Measurements from ENCODE around the gene SPACA6. TPM values are rescaled to one million over a fixed set of nuclear protein-coding genes. Genes with fewer than 3 reads are reported as not detected.

The SPACA6 gene
- total RNA-seq, 1 experiment from 2014 or later = 3.6 TPM

DNA sequence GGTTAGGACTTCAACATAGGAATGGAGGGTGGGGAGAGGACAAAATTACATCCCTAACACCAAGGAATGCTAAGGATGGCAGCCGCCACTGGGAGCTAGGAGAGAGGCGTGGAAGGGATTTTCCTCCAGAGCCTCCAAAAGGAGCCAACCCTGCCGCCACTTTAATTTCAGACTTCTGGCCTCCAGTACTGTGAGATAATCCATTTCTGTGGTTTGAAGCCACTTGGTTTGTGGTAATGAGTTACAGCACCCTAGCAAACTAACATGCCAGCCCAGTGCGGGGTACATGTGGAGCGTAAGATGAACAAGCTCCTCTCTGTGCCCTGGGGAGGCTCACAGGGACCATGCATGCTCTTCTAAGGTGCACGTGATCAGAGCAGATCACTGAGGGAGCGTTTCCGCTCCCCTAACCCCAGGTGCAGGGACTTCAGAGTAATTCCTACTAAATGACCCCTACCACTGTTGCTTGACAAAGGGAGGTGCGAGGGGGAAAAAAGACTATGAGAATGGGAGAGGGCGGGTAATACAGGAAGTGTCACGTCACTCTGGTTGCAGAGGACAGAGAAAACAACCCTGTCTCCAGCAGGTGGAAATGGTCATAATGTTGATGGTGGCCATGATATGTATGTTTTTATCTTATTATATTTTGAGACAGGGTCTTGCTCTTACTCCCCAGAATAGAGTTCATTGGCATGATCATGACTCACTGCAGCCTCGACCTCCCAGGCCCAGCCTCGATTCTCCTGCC is 46.5 kb downstream of the SPACA6 start:
- no peak overlapping the region for H3K4me3 ChIP-seq (ENCODE audit: low read depth, low read length)
- no peaks in the 10 kb centered on the region; the same call in none of the 2 replicates for H3K9me3 ChIP-seq
- Mint-ChIP-seq H3K27me3 (ENCODE audit: insufficient read depth, unreplicated experiment) (no peaks in the 10 kb centered on the region), H3K36me3 (ENCODE audit: insufficient read depth, unreplicated experiment) (no peaks in the 10 kb centered on the region), H3K9me3 (ENCODE audit: unreplicated experiment) (no peaks in the 10 kb centered on the region), H3K4me1 (ENCODE audit: low read depth, unreplicated experiment) (no peaks in the 10 kb centered on the region), H3K27ac (ENCODE audit: unreplicated experiment) (no peak overlapping the region), H3K4me3 (ENCODE audit: unreplicated experiment) (no peak overlapping the region)
- no TSS peak for BruUV-seq (replicated peaks)
- no peaks in the 10 kb centered on the region for H3K4me1 ChIP-seq
- H3K27me3 ChIP-seq (replicated peaks; ENCODE audit: control insufficient read depth, insufficient read depth, low read length) = no peaks in the 10 kb centered on the region; the same call in 1 of the 2 replicates
- CTCF ChIA-PET = no interaction called here
- DNase-seq = no peak
- POLR2A ChIA-PET = no interaction called here
- H3K36me3 ChIP-seq (ENCODE audit: control insufficient read depth, insufficient read depth, low read length) = no peaks in the 10 kb centered on the region
- intact Hi-C loops (cut with micrococcal nuclease; ENCODE audit: unreplicated experiment) = no loop called here
- TF ChIP-seq, protein P1, sequence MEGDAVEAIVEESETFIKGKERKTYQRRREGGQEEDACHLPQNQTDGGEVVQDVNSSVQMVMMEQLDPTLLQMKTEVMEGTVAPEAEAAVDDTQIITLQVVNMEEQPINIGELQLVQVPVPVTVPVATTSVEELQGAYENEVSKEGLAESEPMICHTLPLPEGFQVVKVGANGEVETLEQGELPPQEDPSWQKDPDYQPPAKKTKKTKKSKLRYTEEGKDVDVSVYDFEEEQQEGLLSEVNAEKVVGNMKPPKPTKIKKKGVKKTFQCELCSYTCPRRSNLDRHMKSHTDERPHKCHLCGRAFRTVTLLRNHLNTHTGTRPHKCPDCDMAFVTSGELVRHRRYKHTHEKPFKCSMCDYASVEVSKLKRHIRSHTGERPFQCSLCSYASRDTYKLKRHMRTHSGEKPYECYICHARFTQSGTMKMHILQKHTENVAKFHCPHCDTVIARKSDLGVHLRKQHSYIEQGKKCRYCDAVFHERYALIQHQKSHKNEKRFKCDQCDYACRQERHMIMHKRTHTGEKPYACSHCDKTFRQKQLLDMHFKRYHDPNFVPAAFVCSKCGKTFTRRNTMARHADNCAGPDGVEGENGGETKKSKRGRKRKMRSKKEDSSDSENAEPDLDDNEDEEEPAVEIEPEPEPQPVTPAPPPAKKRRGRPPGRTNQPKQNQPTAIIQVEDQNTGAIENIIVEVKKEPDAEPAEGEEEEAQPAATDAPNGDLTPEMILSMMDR (IDR thresholded peaks at IDR 0.05; ENCODE audit: insufficient read depth in 1 of 2, low read depth in 1 of 2, low read length in 1 of 2, severe bottlenecking in 1 of 2, unreplicated experiment in 1 of 2) = no peak

DNA sequence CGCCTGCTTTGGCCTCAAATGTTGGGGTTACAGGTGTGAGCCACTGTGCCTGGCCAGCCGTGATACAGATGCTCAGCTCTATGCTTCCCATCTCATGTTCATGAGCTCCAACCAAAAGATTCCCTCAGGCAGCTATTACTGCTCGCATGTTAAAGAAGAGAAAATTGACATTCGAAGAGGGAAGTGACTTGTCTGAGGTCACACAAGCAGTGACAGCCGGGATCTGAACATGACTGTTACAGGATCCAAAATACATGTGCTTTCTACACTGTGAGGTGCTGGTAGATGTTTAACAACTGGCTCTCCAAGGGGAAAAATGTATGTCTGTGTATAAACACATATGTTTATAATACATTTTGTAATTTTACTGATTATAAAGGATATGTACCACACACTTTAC is 47.2 kb downstream of the SPACA6 start:
- DNase-seq = no peak
- Mint-ChIP-seq H3K27ac (ENCODE audit: unreplicated experiment) (no peak overlapping the region), H3K27me3 (ENCODE audit: insufficient read depth, unreplicated experiment) (peaks cover under 1% of the 10 kb centered on the region), H3K4me1 (ENCODE audit: low read depth, unreplicated experiment) (no peaks in the 10 kb centered on the region), H3K36me3 (ENCODE audit: insufficient read depth, unreplicated experiment) (no peaks in the 10 kb centered on the region), H3K4me3 (ENCODE audit: unreplicated experiment) (no peak overlapping the region), H3K9me3 (ENCODE audit: unreplicated experiment) (peaks cover 4% of the 10 kb centered on the region)
- intact Hi-C loops (cut with micrococcal nuclease; ENCODE audit: unreplicated experiment) = no loop called here
- no TSS peak for BruUV-seq (replicated peaks)
- no peaks in the 10 kb centered on the region for H3K4me1 ChIP-seq
- TF ChIP-seq, protein P1 (IDR thresholded peaks at IDR 0.05; ENCODE audit: insufficient read depth in 1 of 2, low read depth in 1 of 2, low read length in 1 of 2, severe bottlenecking in 1 of 2, unreplicated experiment in 1 of 2) = no peak
- H3K4me3 ChIP-seq (ENCODE audit: low read depth, low read length) = no peak overlapping the region
- no peaks in the 10 kb centered on the region; the same call in 1 of the 2 replicates for H3K27me3 ChIP-seq (replicated peaks; ENCODE audit: control insufficient read depth, insufficient read depth, low read length)
- no peaks in the 10 kb centered on the region; the same call in none of the 2 replicates for H3K9me3 ChIP-seq
- ChIA-PET POLR2A (no interaction called here), CTCF (no interaction called here)
- H3K36me3 ChIP-seq (ENCODE audit: control insufficient read depth, insufficient read depth, low read length) = no peaks in the 10 kb centered on the region

DNA sequence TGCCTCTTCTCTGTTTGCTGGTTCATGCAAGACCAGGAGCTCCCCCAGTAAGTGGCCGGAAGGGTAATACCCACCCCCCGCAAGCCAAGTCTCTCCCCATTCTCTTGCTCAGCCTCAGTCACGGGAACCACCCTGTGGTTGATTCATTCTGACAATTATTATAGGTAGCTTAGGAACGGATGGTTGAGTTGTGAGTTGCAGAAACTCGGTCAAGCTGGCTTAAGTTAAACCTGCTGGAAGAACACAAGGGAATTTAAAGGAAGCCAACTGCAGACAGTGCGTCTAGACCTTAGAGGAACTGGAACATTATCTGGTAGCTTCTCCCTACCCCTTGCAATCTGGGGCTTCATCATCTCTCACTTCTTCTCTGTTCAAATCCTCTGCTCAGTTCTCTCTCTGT is 49.7 kb downstream of the SPACA6 start:
- no peak for DNase-seq
- Mint-ChIP-seq H3K4me1 (ENCODE audit: low read depth, unreplicated experiment) (no peaks in the 10 kb centered on the region), H3K9me3 (ENCODE audit: unreplicated experiment) (peaks cover 15% of the 10 kb centered on the region), H3K27ac (ENCODE audit: unreplicated experiment) (no peak overlapping the region), H3K4me3 (ENCODE audit: unreplicated experiment) (no peak overlapping the region), H3K27me3 (ENCODE audit: insufficient read depth, unreplicated experiment) (peaks cover 2% of the 10 kb centered on the region), H3K36me3 (ENCODE audit: insufficient read depth, unreplicated experiment) (no peaks in the 10 kb centered on the region)
- Histone ChIP-seq H3K36me3 (ENCODE audit: control insufficient read depth, insufficient read depth, low read length) (no peaks in the 10 kb centered on the region), H3K4me1 (no peaks in the 10 kb centered on the region), H3K27me3 (replicated peaks; ENCODE audit: control insufficient read depth, insufficient read depth, low read length) (no peaks in the 10 kb centered on the region; the same call in 1 of the 2 replicates), H3K9me3 (no peaks in the 10 kb centered on the region; the same call in none of the 2 replicates), H3K4me3 (ENCODE audit: low read depth, low read length) (no peak overlapping the region)
- ChIA-PET POLR2A (no interaction called here), CTCF (no interaction called here)
- no TSS peak for BruUV-seq (replicated peaks)
- TF ChIP-seq, protein P1 (IDR thresholded peaks at IDR 0.05; ENCODE audit: insufficient read depth in 1 of 2, low read depth in 1 of 2, low read length in 1 of 2, severe bottlenecking in 1 of 2, unreplicated experiment in 1 of 2) = no peak
- intact Hi-C loops (cut with micrococcal nuclease; ENCODE audit: unreplicated experiment) = no loop called here
